Tibial nerve (tissue), 4 donors: Measurements from ENCODE around the gene SELENON.

Experiments used
- CTCF ChIP-seq, 5 experiments: fragments of 200-600 bp in 3 of 5; fragments of 450-650 bp in 2 of 5; sonication (generic) in 3 of 5; IDR thresholded peaks; one replicate each; pipeline ENCODE4 v1.5.1; 2016 to 2019; ENCODE audit warnings: antibody characterized with exemption in 5 of 5, mild to moderate bottlenecking in 3 of 5, moderate library complexity in 2 of 5
- EP300 ChIP-seq, 2 donors: sonication (generic); formaldehyde crosslinking; IDR thresholded peaks; one replicate each; pipeline ENCODE4 v1.6.1; 2017; ENCODE audit warnings: antibody characterized with exemption in 2 of 2, mild to moderate bottlenecking in 1 of 2
- POLR2A ChIP-seq, 2 donors: fragments of 450-650 bp; IDR thresholded peaks; one replicate each; pipeline ENCODE4 v1.6.1; 2017; ENCODE audit warnings: antibody characterized with exemption in 2 of 2, mild to moderate bottlenecking in 2 of 2, moderate library complexity in 2 of 2

- TF ChIP-seq CTCF (IDR thresholded peaks at IDR 0.05) (no peak), POLR2A (IDR thresholded peaks at IDR 0.05) (no peak), EP300 (IDR thresholded peaks at IDR 0.05) (no peak)
Measured at GRCh38 chr1:25755475-25756125, 44.4 kb upstream of the SELENON start.
